MCF 10A (cell line): ENCODE results near the gene NINJ2. TPM values are rescaled to one million over a fixed set of nuclear protein-coding genes. Genes with fewer than 3 reads are reported as not detected.

Experiments used
- BruUV-seq: library from RNA; stranded (reverse); fragments of 400-500 nt; replicated peaks from 2 replicates; lab custom pipeline; 2021; lab: Mats Ljungman, UMichigan
- CTCF ChIA-PET: fragments of 300-600 bp; sonication (Branson Sonifier 250); formaldehyde crosslinking; extraction: SDS; loops from one replicate; lab custom pipeline; 2021; ENCODE audit warnings: antibody characterized with exemption, inconsistent platforms; lab: Yijun Ruan, JAX
- POLR2A ChIA-PET: fragments of 300-600, 350-650 bp; sonication (Branson Sonifier 250); formaldehyde crosslinking; extraction: SDS; loops from one replicate; lab custom pipeline; 2020; ENCODE audit warnings: antibody characterized with exemption, inconsistent platforms; lab: Yijun Ruan, JAX
- DNase-seq: peaks from one replicate; pipeline ENCODE4 v3.0.0-alpha.2; 2018; ENCODE audit not compliant: unreplicated experiment
- H3K27ac Mint-ChIP-seq: one replicate; pipeline ENCODE4 v1.8.0; 2022; ENCODE audit warnings: mild to moderate bottlenecking, low read depth, mixed read lengths; ENCODE audit not compliant: unreplicated experiment
- H3K27me3 Mint-ChIP-seq: one replicate; pipeline ENCODE4 v1.8.0; 2022; ENCODE audit warnings: mixed read lengths; ENCODE audit not compliant: insufficient read depth, unreplicated experiment
- H3K36me3 Mint-ChIP-seq: one replicate; pipeline ENCODE4 v1.8.0; 2022; ENCODE audit warnings: mild to moderate bottlenecking, moderate library complexity, mixed read lengths; ENCODE audit not compliant: insufficient read depth, unreplicated experiment
- H3K4me1 Mint-ChIP-seq: one replicate; pipeline ENCODE4 v1.8.0; 2022; ENCODE audit warnings: mixed read lengths; ENCODE audit not compliant: insufficient read depth, unreplicated experiment
- H3K4me3 Mint-ChIP-seq: one replicate; pipeline ENCODE4 v1.8.0; 2022; ENCODE audit warnings: mild to moderate bottlenecking, moderate library complexity, mixed read lengths; ENCODE audit not compliant: unreplicated experiment
- H3K9me3 Mint-ChIP-seq: one replicate; pipeline ENCODE4 v1.8.0; 2022; ENCODE audit warnings: mixed read lengths; ENCODE audit not compliant: unreplicated experiment
- intact Hi-C: fragments of 100-400 bp; cut with micrococcal nuclease; formaldehyde crosslinking; loops from 2 replicates; pipeline ENCODE4 v1.14.1; 2022
- total RNA-seq: library from RNA; stranded (reverse); gene quantifications from 2 replicates; pipeline ENCODE4 v1.2.3, GENCODE V29; 2022
- TF ChIP-seq, protein P1 (sequence below): fragments of 200-600 bp; IDR thresholded peaks from one replicate; pipeline ENCODE4 v1.8.0; 2022; ENCODE audit warnings: antibody characterized with exemption, mild to moderate bottlenecking; ENCODE audit not compliant: unreplicated experiment

NINJ2 gene
- total RNA-seq, 1 experiment from 2014 or later: not detected

DNA sequence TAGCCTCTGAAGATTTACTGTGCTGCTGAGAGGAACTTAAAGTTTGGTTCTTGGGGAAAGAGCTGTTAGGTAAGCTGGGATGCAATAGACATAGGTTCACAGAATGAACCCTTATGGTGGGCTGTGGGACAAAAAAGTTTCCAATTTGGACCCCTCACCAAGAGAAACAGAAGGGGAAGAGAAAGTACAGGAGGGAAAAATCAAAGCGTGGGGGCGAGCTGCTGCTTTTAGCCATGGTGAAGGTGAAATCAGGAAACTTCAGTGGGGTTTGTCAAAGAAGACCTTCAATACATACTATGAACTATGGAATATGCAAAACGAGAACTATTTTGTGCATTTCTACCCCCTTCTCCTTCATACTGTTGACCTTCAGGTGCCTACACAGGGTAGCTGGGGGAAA is 10.6 kb upstream of the NINJ2 start:
- Mint-ChIP-seq H3K4me1 (no peaks in the 10 kb centered on the region), H3K27me3 (no peaks in the 10 kb centered on the region), H3K9me3 (no peaks in the 10 kb centered on the region), H3K36me3 (no peaks in the 10 kb centered on the region), H3K4me3 (no peak overlapping the region), H3K27ac (no peak overlapping the region)
- no peak for DNase-seq
- intact Hi-C loops: no loop called here
- no TSS peak for BruUV-seq
- ChIA-PET POLR2A (interaction anchor here (1.0 to 1.5 kb wide), 2 partner anchors 10 to 11 kb away, joined by 3 read pairs; no protein-coding TSS in a partner anchor), CTCF (no interaction called here)
- TF ChIP-seq, protein P1, sequence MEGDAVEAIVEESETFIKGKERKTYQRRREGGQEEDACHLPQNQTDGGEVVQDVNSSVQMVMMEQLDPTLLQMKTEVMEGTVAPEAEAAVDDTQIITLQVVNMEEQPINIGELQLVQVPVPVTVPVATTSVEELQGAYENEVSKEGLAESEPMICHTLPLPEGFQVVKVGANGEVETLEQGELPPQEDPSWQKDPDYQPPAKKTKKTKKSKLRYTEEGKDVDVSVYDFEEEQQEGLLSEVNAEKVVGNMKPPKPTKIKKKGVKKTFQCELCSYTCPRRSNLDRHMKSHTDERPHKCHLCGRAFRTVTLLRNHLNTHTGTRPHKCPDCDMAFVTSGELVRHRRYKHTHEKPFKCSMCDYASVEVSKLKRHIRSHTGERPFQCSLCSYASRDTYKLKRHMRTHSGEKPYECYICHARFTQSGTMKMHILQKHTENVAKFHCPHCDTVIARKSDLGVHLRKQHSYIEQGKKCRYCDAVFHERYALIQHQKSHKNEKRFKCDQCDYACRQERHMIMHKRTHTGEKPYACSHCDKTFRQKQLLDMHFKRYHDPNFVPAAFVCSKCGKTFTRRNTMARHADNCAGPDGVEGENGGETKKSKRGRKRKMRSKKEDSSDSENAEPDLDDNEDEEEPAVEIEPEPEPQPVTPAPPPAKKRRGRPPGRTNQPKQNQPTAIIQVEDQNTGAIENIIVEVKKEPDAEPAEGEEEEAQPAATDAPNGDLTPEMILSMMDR: no peak

DNA sequence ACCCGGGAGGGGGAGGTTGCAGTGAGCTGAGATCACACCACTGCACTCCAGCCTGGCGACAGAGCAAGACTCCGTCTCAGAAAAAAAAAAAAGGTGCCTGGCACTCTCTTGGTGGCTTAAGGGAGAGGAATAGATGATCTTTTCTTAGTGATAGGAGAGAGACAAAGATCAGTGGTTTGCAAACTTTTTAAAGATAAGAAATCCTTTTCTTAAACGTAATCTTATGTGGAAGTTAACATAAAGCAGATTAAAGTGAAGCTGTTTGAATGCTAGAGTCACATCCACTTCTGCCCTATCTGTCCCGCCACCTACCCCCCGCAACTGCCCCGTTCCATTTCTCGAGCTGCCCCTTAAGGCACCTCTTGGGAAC is 6.3 kb upstream of the NINJ2 start:
- no peak overlapping the region for H3K4me3 Mint-ChIP-seq
- no peak overlapping the region for H3K27ac Mint-ChIP-seq
- ChIA-PET CTCF (interaction anchor here (0.6 kb wide), 1 partner anchor 36 kb away, joined by 5 read pairs; no protein-coding TSS in a partner anchor), POLR2A (no interaction called here)
- H3K27me3 Mint-ChIP-seq: no peaks in the 10 kb centered on the region
- DNase-seq: no peak
- TF ChIP-seq, protein P1: no peak
- intact Hi-C loops: no loop called here
- H3K4me1 Mint-ChIP-seq: peaks cover 8% of the 10 kb centered on the region
- no peaks in the 10 kb centered on the region for H3K9me3 Mint-ChIP-seq
- BruUV-seq: no TSS peak
- no peaks in the 10 kb centered on the region for H3K36me3 Mint-ChIP-seq

DNA sequence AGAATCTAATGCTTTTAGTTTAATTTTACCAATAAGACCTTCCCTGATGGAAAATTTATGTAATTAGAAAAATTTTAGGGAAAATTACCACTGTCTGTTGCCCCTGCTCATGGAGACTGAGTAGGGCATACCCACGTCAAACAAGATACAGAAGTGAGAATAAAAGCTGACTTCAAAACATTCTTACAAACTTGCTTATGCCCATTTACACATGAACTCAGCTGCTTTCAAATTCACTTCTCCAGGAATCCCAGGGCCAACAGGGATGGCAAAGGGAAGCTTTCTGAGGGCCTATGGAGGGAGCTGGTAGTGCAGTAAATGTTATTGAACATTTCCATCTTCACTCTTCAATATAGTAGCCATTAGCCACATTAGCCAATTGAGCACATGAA is 4.8 kb upstream of the NINJ2 start:
- ChIA-PET CTCF (interaction anchor here (0.6 kb wide), 1 partner anchor 376 kb away, joined by 3 read pairs; no protein-coding TSS in a partner anchor), POLR2A (no interaction called here)
- BruUV-seq: no TSS peak
- TF ChIP-seq, protein P1: no peak
- H3K36me3 Mint-ChIP-seq: no peaks in the 10 kb centered on the region
- H3K27me3 Mint-ChIP-seq: no peaks in the 10 kb centered on the region
- no peak overlapping the region for H3K27ac Mint-ChIP-seq
- intact Hi-C loops: no loop called here
- no peak overlapping the region for H3K4me3 Mint-ChIP-seq
- DNase-seq: no peak
- H3K9me3 Mint-ChIP-seq: no peaks in the 10 kb centered on the region
- H3K4me1 Mint-ChIP-seq: peaks cover 8% of the 10 kb centered on the region

DNA sequence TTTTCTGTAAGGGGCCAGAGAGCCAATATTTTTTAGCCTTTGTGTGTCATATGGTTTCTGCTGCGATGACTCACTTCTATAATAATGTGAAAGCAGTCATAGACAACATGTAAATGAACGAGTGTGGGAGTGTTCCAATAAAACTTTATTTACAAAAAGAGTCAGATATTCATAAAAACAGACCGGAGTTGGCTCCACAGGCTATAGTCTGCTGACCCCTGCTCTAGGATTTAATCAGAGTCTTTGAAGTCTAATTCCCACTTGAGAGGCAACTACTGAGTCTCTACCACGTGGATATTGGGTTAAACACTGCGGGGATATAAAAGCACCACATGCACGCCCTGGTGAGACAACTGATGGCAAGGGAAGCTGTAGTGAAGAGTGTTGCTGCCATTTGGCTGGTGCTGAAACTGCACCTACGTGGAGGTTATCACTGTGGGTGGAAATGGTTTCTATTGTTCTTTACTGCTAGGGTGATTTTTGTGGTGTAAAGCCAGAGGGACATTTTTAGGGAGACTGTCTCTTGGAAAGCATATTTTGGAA is 3.6 kb upstream of the NINJ2 start:
- TF ChIP-seq, protein P1: no peak
- no peaks in the 10 kb centered on the region for H3K9me3 Mint-ChIP-seq
- CTCF ChIA-PET: interaction anchor here (0.7 to 1.0 kb wide), 2 partner anchors 23 to 516 kb away, joined by 3 read pairs; no protein-coding TSS in a partner anchor
- no TSS peak for BruUV-seq
- H3K4me1 Mint-ChIP-seq: peaks cover 8% of the 10 kb centered on the region
- H3K36me3 Mint-ChIP-seq: no peaks in the 10 kb centered on the region
- DNase-seq: peak; percentile 20
- POLR2A ChIA-PET: no interaction called here
- no peaks in the 10 kb centered on the region for H3K27me3 Mint-ChIP-seq
- intact Hi-C loops: no loop called here
- peak overlapping the region; percentile 10 for H3K27ac Mint-ChIP-seq
- no peak overlapping the region for H3K4me3 Mint-ChIP-seq
